Airway epithelial cell (primary cell): Measurements from ENCODE around the gene TEFM. TPM values are rescaled to one million over a fixed set of nuclear protein-coding genes. Genes with fewer than 3 reads are reported as not detected.

Experiments used
- total RNA-seq: library from RNA; depleted of rRNA; stranded (reverse); fragments of >200 nt; gene quantifications from 2 replicates; pipeline ENCODE4 v1.2.3, GENCODE V29; 2015

TEFM gene, protein sequence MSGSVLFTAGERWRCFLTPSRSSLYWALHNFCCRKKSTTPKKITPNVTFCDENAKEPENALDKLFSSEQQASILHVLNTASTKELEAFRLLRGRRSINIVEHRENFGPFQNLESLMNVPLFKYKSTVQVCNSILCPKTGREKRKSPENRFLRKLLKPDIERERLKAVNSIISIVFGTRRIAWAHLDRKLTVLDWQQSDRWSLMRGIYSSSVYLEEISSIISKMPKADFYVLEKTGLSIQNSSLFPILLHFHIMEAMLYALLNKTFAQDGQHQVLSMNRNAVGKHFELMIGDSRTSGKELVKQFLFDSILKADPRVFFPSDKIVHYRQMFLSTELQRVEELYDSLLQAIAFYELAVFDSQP
- 4.5 and 7.3 TPM in 2 replicates for total RNA-seq

DNA sequence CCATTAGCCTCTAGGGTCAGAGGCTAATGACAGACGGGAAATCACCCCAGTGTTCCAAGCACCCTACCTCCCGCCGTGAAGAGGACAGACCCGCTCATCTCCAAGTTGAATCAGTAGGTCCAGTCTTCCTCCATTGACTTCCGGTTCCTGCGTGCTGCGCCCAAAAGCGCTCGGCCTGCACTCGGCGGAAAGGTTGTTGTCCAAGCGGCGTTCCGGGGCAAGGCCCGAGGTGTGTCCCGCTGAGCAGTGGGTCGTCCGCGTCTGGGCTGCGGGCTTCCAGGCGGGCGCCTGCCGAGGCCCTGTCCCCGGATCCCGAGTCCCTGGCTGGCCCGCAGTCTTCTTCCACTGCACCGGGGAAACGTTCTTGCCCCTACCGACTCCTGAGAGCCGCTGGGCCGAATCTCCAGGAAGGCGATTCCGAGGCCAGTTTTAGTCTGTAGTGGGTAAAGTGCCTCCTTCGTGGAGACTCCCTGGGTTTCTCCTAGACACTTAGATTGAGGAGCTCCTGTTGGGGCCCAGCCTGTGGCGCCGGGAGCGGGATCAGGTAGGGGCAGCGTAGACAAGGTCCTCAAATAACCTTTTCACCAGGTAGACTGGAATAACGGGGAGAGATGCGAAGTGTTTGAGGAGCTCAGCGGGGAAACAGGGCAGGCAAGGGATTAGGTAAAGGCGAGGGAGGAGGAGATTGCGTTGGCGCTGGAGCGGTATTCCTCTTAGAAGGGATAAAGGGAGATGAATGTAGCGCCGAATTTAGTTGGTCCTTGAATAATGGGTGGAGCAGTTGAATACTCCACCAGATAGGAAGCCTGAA, at the start of gene TEFM:
Gene TEFM, minus strand, starts transcription at position 138 of the 811 bp plus-strand sequence. Its CDS starts 40 bp downstream, at position 98.

DNA sequence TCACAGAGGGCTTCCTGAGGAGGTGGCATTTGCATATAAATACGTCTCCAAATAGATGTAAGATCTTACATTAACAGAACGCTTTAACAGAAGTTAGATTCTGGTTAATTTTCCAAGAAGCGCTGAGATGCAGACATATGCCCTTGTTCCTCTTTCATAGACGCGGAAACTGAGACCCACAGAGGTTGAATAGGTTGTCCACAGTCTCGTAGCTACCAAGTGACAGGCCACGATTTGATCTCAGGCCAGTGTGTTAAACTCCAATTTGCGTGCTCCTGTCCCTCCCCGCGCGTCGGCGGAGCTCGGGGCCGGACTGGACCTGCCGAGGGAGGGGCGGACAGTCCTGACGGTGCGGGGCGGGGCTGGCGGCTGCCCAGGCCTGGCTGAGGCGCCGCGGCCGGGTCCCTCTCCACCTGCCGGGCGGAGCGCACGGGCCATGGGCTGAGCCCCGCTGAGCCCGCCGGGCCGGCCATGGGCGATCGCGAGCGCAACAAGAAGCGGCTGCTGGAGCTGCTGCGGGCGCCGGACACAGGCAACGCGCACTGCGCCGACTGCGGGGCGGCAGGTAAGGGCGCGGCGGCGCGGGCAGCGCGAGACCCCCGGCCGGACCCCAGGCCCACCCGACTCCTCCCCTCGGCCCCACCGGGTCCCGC, 15.6 kb upstream of the TEFM start, which contains the start of gene ADAP2:
Gene ADAP2, plus strand, starts transcription at position 402 of the 653 bp plus-strand sequence. Its CDS starts 70 bp downstream, at position 472.

Other genes with a start within 250 kb of the TEFM start
- 14.0 and 14.4 TPM in 2 replicates for gene CRLF3, start 81.5 kb downstream of the TEFM start, total RNA-seq
- 4.7 and 5.1 TPM in 2 replicates for gene ATAD5, start 74.3 kb downstream of the TEFM start, total RNA-seq
- 6.6 and 6.8 TPM in 2 replicates for gene ADAP2, start 15.7 kb upstream of the TEFM start, total RNA-seq
- gene RNF135, start 64.8 kb upstream of the TEFM start, total RNA-seq, result 13.7 and 15.7 TPM in 2 replicates
- 23.8 and 28.1 TPM in 2 replicates for gene NF1, start 188.7 kb upstream of the TEFM start, total RNA-seq